Renal cortex interstitium (tissue), 11 donors: ENCODE measurements around the gene SCFD2. TPM values are rescaled to one million over a fixed set of nuclear protein-coding genes. Genes with fewer than 3 reads are reported as not detected.
A peak's percentile ranks its signal among the peaks of the same experiment; 100 is the strongest.
"Not testable (repeated sequence)": the region's sequence is repeated elsewhere in the genome, so short reads cannot be mapped to it uniquely, and the experiment has no call there.

Source experiments
- DNase-seq, 11 donors: peaks; one replicate each; pipeline ENCODE4 v3.0.0-alpha.2; 2013; ENCODE audit warnings: low read depth in 9 of 11, low spot score in 4 of 11; ENCODE audit errors: extremely low read depth in 1 of 11
- polyA plus RNA-seq, 3 donors: library from polyadenylated mRNA; unstranded; fragments of 120-200 nt; gene quantifications; one replicate each; pipeline ENCODE4 v1.2.1, GENCODE V29; 2013; ENCODE audit not compliant: insufficient read length in 3 of 3

Gene SCFD2
- polyA plus RNA-seq, 3 donors: 12.0 to 13.7 (median 13.5) TPM

DNA sequence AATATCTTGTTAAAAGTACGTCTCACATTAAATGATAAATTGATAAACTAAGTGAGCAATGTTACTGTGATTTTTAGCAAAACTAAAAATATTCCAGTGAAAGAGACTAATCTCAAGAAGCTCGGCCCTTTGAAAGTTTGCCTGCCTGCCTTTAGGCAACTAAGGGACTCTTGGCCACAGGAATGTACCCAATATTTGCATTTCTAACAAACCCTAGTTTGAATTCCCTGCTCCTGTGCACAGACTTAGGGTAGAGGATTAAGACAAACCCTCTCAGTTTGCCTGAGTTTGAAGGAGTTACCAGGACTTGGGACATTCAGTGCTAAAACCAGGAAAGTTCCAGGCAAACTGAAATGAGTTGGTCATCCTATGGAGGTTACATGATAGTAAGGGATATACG lies 157.1 kb downstream of the SCFD2 start:
- no peak for DNase-seq

DNA sequence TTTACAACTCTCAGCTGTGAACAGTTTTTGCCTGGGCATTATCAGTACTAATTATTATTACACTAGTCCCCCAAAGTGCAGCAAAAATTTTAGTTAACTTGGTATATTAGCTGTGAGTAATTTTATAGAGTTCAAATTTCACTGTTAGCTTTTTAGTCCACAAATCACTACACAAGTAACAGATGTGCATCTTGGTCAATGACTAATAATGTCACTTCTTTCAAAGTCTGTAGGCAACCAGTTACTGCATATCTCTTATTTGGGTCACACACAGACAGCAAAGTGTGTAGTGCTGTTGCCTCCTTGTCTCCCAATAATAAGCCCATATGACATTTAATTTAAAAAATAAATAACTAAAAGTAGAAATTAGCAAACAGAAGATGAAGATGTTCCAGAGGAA lies 159.9 kb downstream of the SCFD2 start:
- DNase-seq: no peak

DNA sequence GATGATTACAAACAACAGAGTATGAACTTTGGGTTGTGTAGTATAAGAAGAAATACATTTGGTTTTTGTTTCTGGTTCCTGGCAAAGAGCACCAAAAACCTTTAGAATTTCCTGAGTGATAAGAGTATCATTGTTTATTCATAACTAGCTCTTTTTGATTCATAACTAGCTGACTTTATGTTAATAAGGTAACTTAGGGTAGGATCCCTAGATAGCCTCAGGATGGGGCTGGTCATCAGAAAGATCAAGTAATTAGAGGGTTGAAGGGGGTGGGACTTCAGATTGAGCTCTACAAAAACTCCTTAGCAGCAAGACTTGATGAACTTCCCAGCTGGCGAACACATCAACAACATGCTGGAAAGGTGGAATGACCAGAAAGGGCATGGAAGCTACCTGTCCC lies 166.5 kb downstream of the SCFD2 start:
- no peak for DNase-seq

DNA sequence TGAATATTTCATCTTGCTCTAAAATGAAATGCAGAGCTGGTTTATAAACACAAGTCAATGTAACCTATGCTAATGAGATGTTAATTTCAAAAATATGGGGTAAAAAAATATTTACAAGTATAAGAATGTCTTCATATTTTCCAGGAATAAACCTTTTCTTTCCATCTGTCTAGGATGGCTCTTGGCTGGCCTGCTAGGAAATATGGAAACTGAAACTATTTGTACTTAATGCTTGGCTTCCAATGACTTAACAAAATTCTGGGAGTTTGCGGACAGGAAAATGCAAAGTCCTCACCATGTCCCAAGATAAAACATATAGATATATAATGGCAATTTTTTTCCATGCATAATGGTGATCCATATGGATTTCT lies 168.1 kb downstream of the SCFD2 start:
- DNase-seq: no peak

DNA sequence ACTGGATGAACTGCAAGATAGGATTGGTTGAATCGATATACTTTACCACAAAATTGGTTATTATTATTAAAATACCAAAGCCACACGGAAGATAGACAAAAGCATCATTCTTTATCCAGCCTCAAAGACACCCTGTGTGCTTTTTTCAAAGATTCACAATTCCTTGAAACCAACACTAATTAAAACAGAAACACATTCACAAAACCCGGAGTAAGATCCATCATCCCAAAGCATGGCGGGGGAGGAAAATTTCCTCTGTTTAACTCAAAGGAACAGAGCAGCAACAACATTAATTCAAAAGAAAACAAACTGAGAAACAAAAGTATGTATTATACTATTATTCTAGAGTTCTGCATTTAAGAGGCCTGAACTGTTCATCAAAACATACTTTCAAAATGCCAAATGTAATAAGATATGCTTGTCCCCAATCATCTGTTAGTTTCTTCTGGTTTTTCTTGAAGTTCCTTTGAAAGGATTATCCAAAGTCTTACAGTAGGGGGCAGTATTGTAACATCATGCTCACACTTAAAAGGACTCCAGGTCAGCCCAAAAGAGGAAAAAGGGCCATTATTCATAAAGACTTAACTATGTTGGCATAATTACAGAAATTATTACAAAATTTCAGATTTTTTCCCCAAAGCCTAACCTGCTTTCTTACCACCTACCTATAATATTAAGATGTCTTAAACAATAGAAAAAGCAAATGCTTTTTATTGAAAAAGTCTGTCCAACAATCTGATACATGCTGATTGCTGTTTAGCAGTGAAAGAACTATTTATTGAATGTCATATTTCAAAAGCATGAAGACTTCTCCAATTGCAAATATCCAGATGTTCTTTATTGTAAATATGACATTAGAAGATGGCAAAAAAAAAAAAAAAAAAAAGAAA lies 168.7 kb downstream of the SCFD2 start:
- DNase-seq: peak; percentile 69 to 89 (median 81)

DNA sequence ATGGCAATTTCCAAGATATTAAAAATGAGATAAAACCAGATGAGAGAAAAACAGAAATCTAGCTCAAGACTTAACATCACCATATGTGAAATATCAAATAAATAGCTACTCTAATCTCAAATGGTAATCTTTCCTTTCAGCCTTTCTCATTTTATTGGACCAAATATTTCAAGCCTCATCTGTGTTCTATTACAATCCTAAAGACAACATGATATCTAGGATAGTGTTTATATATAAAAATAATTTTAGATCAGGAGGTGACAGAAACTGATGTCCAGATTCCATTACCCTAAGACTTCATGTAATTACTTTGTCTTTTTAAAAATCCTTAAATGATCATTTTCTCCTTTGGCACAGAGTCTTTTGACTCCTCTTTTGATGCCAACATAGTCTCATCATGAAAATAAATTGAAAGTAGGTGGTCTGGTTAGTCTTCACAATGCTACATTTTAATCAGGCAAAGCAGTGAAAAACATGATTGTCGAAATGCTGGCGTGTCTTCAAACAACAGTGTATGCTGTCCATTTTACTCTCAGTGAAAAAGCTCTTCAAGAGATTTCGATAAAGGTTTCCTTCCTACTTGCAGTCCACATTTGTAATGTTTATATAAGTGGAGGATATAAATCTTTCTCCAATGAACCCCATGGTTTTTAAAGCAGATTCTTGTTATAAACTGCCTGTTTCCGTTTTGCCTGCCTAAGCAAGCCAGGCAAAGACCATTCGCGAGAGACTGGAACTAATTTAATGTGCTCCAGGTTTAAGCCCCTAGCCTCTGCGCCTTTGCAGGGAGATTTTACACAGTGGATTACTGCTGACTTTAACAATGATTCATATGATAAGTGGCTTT lies 169.8 kb downstream of the SCFD2 start:
- peak in 1 of 11 donors; percentile 48 for DNase-seq

DNA sequence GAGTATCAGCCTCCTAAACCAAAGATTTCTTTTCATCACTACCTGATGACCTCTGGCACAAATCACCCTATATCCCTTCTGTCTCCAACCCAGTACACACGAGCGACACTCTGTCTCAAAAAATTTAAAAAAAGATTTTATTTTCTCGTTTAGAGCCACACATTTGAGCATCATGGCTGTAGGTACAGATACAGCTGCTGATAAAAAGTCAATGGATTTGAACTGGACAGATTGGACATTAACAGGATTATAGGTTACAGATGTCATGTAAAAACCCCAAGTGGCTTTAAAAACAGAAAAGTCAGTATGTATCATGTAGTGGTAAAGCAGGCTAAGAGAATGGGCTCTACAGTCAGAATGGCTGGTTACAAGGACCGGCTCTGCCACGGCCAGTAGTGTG lies 171.1 kb downstream of the SCFD2 start:
- DNase-seq: no peak

DNA sequence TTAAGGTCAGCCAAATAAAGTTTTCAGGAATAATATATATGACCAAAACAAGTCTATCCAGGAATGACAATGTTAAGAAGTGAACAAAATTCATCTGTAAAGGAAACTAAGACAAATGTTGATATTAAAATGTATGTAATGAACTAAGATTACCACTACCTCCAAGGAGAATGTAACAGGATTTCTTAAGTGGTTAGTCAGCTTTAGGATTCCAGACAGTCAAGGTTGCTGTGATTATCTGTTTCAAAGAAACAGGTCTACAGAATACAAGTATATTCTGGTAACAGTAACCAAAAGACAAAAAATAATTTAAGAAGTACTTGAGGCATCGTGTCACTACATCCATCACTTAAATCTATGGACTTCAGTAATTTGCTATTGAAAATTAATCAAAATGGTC lies 172.8 kb downstream of the SCFD2 start:
- DNase-seq: no peak

DNA sequence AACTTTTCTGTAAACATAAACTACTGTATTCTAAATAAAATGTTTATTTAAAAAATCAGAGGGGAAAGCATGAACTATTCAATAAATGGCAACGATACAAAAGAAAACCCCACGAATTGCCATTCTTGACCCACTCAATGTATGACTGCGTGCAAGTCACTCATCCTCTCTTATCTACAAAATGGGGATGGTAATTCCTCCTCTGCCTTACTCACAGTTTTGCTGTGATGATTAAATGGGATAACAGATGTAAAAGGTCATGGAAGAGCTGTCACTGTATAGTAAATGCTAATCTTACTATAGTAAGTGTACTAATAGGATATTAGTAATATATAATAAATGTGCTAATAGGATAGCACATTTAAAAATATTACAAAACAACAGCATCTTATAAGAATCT lies 173.4 kb downstream of the SCFD2 start:
- no peak for DNase-seq

DNA sequence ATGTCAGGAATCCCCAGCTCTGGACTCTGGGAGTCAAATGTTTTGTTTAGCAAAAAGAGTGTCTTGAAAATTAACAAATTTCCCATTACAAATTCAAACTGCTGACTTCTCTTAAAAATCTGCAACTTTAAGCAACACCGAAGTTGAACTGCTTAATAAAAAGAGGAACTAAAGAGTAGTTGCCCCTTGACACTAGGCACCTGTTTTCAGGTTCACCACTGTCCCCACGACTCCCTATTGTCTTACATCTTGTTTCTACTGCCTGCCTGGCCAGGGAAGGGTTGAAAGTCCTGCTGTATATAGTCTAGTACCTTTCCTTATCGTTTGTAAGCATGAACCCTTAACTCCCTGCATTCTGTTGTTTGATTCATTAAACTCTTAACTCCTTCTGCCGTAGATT lies 173.9 kb downstream of the SCFD2 start:
- no peak for DNase-seq

DNA sequence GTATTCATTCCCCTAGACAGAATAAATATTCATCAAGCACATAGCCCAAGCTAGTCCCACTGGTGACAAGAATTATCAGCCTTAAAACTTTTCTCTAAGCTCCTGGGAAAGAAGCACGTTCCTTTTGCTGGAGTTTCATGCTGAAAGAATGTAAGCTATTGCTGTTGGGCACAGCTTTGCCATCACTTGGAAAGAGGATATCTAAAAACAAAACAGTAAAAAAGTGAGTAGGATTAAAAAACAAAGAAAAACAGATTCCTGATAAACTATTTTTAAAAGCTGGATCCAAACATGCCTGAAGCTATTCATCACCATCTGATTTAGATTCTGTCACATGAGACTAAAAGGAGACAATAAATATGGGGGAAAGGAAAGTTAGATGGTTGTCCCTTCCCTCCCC lies 176.8 kb downstream of the SCFD2 start:
- no peak for DNase-seq

DNA sequence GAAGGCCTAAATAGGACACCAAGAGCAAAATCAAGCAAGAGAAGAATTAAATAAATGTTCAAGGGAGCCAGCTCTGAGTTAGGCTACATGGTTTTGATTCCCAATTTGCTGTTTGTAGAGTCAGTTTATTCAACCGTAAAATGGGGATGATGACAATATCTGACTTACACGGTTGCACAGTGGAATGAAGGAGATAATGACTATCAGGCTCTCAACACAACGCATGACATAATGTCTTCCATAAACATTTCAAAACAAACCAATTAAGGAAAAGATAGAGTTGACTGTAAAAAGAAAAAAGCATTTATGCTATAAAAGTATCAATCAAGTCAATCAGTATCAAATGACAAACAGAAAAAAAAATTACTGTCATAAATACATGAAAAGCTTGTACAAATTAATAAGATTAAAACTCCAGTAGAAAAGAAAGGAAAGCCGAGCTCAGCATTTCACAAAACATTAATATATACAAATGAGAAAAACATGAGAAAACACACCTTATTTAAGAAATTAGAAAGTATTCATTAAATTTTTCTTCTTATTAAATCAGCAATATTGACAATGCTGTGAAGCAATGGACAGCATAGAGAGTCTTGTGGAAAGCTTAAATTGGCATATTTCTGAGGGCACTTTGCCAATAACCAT lies 179.0 kb downstream of the SCFD2 start:
- DNase-seq: no peak

DNA sequence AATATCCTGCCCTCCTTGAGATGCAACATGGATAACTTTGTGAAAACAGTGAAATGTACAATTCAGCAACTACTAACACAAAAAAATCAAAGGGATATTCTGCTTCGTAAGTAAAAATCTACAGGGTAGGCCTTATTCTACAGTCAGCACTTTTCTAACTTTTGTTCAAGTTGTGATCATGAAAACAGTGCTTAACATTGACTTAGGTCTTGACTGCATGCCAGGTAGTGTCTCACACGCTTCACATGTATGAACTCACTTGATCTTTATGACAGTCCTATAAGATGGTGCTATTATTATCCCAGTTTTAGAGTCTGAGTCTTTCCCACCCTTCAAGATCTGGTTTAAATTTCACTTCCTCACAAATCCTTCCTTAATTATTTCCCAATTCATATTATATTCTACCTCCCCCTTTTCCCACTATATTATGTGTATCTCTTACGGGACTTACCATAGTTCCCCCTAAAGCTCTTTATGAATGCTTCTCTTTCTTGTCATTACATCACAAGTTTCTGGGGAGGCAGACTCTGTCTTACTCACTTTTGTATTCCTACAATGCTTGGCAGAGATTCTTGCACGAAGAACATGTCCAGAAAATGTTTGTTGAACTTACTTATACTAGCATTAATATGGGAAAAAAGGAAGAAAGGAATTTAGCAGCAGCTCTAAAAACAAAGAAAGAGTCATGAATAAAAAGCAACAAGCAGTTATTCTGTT lies 179.8 kb downstream of the SCFD2 start:
- DNase-seq: no peak

DNA sequence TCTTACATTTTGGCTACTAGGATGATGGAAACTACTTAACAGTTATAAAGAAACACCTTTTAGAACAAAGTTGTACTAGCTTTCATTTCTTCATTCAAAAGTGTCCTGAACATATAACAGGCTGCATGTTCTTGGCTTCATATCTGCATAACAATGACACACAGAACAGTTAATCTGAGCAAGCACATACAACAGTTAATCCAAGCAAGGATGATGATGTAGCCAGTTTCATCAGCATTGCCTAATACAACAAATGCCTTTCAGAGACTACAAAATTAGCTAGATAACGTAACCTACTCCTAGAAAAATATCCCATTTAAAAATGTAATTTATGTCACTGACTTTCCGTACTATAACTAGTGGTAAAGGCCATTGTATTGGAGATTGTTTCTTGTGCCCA lies 182.1 kb downstream of the SCFD2 start:
- no peak for DNase-seq

DNA sequence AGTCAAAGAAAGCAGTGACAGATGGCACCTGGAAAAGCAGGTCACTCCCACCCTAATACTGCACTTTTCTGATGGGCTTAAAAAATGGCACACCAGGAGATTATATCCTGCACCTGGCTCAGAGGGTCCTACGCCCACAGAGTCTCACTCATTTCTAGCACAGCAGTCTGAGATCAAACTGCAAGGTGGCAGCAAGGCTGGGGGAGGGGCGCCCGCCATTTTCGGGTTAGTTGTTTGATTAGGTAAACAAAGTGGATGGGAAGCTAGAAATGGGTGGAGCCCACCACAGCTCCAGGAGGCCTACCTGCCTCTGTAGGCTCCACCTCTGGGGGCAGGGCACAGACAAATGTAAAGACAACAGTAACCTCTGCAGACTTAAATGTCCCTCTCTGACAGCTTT lies 188.1 kb downstream of the SCFD2 start:
- not testable (repeated sequence) for DNase-seq

DNA sequence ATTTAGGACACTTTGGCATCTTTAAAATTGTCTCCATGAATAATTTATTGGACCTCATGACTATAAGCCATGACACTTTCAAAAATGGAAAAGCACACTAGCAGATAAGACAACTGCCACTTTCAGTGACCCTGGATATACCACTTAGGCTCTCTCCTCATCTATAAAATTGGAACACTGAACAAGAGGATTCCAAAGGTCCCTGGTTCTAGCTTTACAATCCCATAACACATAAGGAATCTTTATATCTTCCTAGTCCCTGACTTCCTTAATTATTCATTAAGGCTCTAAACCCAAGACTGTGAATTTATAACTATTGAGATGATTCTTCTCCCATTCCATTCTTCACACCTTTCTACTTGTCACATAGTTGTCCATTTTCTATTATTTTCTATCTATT lies 190.2 kb downstream of the SCFD2 start:
- no peak for DNase-seq

DNA sequence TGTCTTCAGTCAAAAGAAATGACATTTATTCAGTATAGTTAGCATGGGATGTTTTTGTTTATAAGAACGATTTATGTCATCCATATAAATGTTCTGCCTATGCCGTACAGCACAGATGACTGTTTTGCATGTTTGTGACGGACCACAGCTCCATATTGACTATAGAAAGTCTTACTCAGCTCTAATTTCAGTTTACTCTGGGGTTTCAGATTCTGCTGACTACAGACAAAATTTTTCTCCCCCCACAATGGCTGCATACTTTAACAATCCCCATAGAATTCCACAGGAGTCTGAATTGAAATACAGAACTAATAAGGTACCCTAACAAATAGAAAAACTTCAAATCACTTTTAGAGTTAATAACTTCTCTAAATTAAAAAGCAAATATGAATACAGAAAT lies 191.0 kb downstream of the SCFD2 start:
- no peak for DNase-seq

DNA sequence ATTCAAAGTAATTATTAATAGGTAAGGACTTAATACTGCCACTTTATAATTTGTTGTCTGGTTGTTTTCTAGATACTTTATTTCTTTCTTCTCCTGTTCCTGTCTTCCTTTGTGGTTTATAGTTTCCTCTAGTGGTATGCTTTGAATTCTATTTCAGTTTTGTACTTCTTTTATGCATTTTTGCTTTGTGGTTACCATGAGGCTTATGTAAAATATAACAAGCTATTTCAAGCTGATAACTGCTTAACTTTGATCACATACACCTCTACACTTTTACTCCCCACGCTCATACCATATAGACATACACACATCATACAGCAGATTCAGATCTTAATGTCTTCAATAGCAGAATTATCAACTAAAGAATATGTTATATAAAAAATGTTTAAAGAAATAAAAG lies 192.3 kb downstream of the SCFD2 start:
- DNase-seq: no peak

DNA sequence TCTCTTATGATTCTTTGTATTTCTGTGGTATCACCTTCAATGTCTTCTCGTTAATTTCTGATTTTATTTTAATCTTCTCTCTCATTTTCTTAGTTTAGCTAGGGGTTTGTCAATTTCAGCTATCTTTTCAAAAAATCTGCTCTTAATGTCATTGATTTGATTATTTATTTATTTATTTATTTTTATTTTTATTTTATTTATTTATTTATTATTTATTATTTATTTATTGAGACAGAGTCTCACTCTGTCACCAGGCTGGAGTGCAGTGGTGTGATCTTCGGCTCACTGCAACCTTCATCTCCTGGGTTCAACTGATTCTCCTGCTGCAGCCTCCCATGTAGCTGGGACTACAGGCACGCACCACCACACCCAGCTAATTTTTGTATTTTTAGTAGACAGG lies 194.1 kb downstream of the SCFD2 start:
- DNase-seq: no peak
